ENCODE results near the gene CXADR. TPM values are rescaled to one million over a fixed set of nuclear protein-coding genes. Genes with fewer than 3 reads are reported as not detected.

Gene CXADR
- total RNA-seq, 4 donors from 2014 or later, result 1.3 to 29.9 (median 17.9) TPM

GRCh38 chr21:17570786-17571185 lies 57.9 kb downstream of the CXADR start:
- H3K27me3 ChIP-seq, result no peaks in the 10 kb centered on the region
- no peaks in the 10 kb centered on the region for H3K9me3 ChIP-seq
- H3K4me1 ChIP-seq, result no peaks in the 10 kb centered on the region
- intact Hi-C loops (cut with DNase I; ENCODE audit: low total_unique reads), result no loop called here
- H3K4me3 ChIP-seq, result no peak overlapping the region
- H3K27ac ChIP-seq, result no peak overlapping the region
- no peak for DNase-seq
- no peak for TF ChIP-seq CTCF (IDR thresholded peaks at IDR 0.05)
- TF ChIP-seq POLR2A (IDR thresholded peaks at IDR 0.05), result no peak
- H3K36me3 ChIP-seq, result no peaks in the 10 kb centered on the region

- no peaks in the 10 kb centered on the region for H3K36me3 ChIP-seq
- TF ChIP-seq CTCF (IDR thresholded peaks at IDR 0.05) (no peak), POLR2A (IDR thresholded peaks at IDR 0.05) (no peak)
- H3K4me3 ChIP-seq, result no peak overlapping the region
- no peaks in the 10 kb centered on the region for H3K9me3 ChIP-seq
- no peak overlapping the region for H3K27ac ChIP-seq
- no peak for DNase-seq
- H3K4me1 ChIP-seq, result no peaks in the 10 kb centered on the region
- no peaks in the 10 kb centered on the region for H3K27me3 ChIP-seq
- intact Hi-C loops (cut with DNase I; ENCODE audit: low total_unique reads), result no loop called here
Observed at GRCh38 chr21:17572431-17572830, 59.6 kb downstream of the CXADR start.

- Histone ChIP-seq H3K36me3 (no peaks in the 10 kb centered on the region), H3K4me1 (no peaks in the 10 kb centered on the region), H3K4me3 (no peak overlapping the region), H3K9me3 (no peaks in the 10 kb centered on the region), H3K27me3 (no peaks in the 10 kb centered on the region), H3K27ac (no peak overlapping the region)
- intact Hi-C loops (cut with DNase I; ENCODE audit: low total_unique reads), result no loop called here
- TF ChIP-seq POLR2A (IDR thresholded peaks at IDR 0.05) (no peak), CTCF (IDR thresholded peaks at IDR 0.05) (no peak)
- DNase-seq, result no peak
Observed at GRCh38 chr21:17575076-17575475, 62.2 kb downstream of the CXADR start.

GRCh38 chr21:17576080-17576835 lies 63.4 kb downstream of the CXADR start:
- TF ChIP-seq POLR2A (IDR thresholded peaks at IDR 0.05) (no peak), CTCF (IDR thresholded peaks at IDR 0.05) (no peak)
- Histone ChIP-seq H3K4me3 (no peak overlapping the region), H3K27me3 (no peaks in the 10 kb centered on the region), H3K27ac (no peak overlapping the region), H3K9me3 (no peaks in the 10 kb centered on the region), H3K4me1 (no peaks in the 10 kb centered on the region), H3K36me3 (no peaks in the 10 kb centered on the region)
- no peak for DNase-seq
- intact Hi-C loops (cut with DNase I; ENCODE audit: low total_unique reads), result no loop called here

- no peaks in the 10 kb centered on the region for H3K4me1 ChIP-seq
- no peaks in the 10 kb centered on the region for H3K27me3 ChIP-seq
- DNase-seq, result no peak
- TF ChIP-seq POLR2A (IDR thresholded peaks at IDR 0.05), result no peak
- TF ChIP-seq CTCF (IDR thresholded peaks at IDR 0.05), result no peak
- H3K4me3 ChIP-seq, result no peak overlapping the region
- intact Hi-C loops (cut with DNase I; ENCODE audit: low total_unique reads), result no loop called here
- no peaks in the 10 kb centered on the region for H3K36me3 ChIP-seq
- H3K9me3 ChIP-seq, result no peaks in the 10 kb centered on the region
- no peak overlapping the region for H3K27ac ChIP-seq
Observed at GRCh38 chr21:17577701-17578100, 64.9 kb downstream of the CXADR start.

All from uterus (tissue), 4 donors.